HG02981 (cell line): ENCODE results near the gene SF1.

Experiments used
- ATAC-seq: cut with Tn5 transposase; IDR thresholded peaks from one replicate; pipeline ENCODE4 v1.9.1; 2021; ENCODE audit warnings: mild to moderate bottlenecking, moderate library complexity; ENCODE audit not compliant: unreplicated experiment

Gene SF1

DNA sequence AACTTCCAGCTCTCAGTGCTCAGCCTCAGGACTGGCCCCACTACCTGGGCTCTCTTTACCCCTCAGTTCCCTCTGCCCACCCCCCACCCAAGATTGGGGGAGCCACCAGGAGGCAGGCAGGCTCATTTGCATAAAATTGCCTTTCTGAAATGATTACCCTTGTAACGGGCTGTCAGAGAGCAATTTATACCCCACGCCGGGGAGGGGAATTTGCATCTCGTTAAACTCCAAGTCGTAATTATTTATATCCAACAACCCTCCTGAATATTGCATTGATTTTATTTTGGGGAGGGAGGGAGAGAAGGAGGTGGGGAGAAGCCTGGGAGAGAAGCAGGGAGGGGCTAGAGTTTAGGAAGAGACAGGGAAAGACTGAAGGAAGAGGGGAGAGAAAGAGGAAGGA, 63.7 kb downstream of the SF1 start:
- no peak for ATAC-seq
